ENCODE results near the gene IQGAP3. TPM values are rescaled to one million over a fixed set of nuclear protein-coding genes. Genes with fewer than 3 reads are reported as not detected.

Gene IQGAP3
- polyA plus RNA-seq, 3 donors, result 0.03 to 0.24 TPM; not detected in 1

GRCh38 chr1:156546267-156546666 lies 26.1 kb downstream of the IQGAP3 start:
- H3K4me3 ChIP-seq (replicated peaks in 1 of 3; ENCODE audit: low read depth in 2 of 3, low read length in 3 of 3), result no peak overlapping the region
- TF ChIP-seq CTCF (IDR thresholded peaks at IDR 0.05), result no peak
- H3K4me1 Mint-ChIP-seq, result peaks cover 13% of the 10 kb centered on the region
- H4K20me1 ChIP-seq (ENCODE audit: insufficient read depth, low read length), result no peaks in the 10 kb centered on the region
- peaks cover 0 to 4% (median 0%) of the 10 kb centered on the region in 3 donors for H3K27me3 Mint-ChIP-seq (ENCODE audit: low read depth in 3 of 3)
- H3K36me3 ChIP-seq (replicated peaks in 1 of 2; ENCODE audit: control insufficient read depth in 1 of 2, insufficient read depth in 2 of 2, low read length in 2 of 2), result peaks cover 17 to 73% of the 10 kb centered on the region in 2 donors
- no peaks in the 10 kb centered on the region for H3K79me2 ChIP-seq (ENCODE audit: insufficient read depth, low read length)
- H3K9me3 Mint-ChIP-seq, result no peaks in the 10 kb centered on the region
- 100% methylated on average over 1 of the region's 3 CpGs for WGBS (ENCODE audit: insufficient coverage)
- no peak for DNase-seq
- no peak overlapping the region for H3K27ac Mint-ChIP-seq
- peak overlapping the region in 1 of 2 donors; percentile 12 for H3K27ac ChIP-seq (ENCODE audit: low read depth in 1 of 2, low read length in 2 of 2)
- H3K4me1 ChIP-seq (ENCODE audit: control insufficient read depth in 1 of 2, insufficient read depth in 2 of 2, low read length in 2 of 2), result peaks cover 3 to 4% of the 10 kb centered on the region in 2 donors
- no peak overlapping the region for H3K4me2 ChIP-seq (replicated peaks; ENCODE audit: extremely low read depth, low read length, poor library complexity, severe bottlenecking)
- intact Hi-C loops (cut with micrococcal nuclease), result no loop called here
- no peak overlapping the region for H3K4me3 Mint-ChIP-seq
- no peaks in the 10 kb centered on the region for H3K9me3 ChIP-seq (replicated peaks in 1 of 2; ENCODE audit: control insufficient read depth in 1 of 2, insufficient read depth in 1 of 2, low read length in 2 of 2)
- no peak overlapping the region for H2AFZ ChIP-seq (ENCODE audit: insufficient read depth, low read depth, low read length, poor library complexity, severe bottlenecking)
- peaks cover 56 to 72% of the 10 kb centered on the region in 2 donors for H3K36me3 Mint-ChIP-seq
- H3K9ac ChIP-seq (ENCODE audit: insufficient read depth, low read length, poor library complexity, severe bottlenecking), result no peak overlapping the region
- H3K27me3 ChIP-seq (ENCODE audit: control insufficient read depth in 2 of 2, insufficient read depth in 2 of 2, low read length in 2 of 2), result no peaks in the 10 kb centered on the region

- H3K36me3 Mint-ChIP-seq, result peaks cover 65 to 77% of the 10 kb centered on the region in 2 donors
- Histone ChIP-seq H3K27ac (ENCODE audit: low read depth in 1 of 2, low read length in 2 of 2) (no peak overlapping the region), H3K36me3 (replicated peaks in 1 of 2; ENCODE audit: control insufficient read depth in 1 of 2, insufficient read depth in 2 of 2, low read length in 2 of 2) (peaks cover 26 to 81% of the 10 kb centered on the region in 2 donors), H3K27me3 (ENCODE audit: control insufficient read depth in 2 of 2, insufficient read depth in 2 of 2, low read length in 2 of 2) (no peaks in the 10 kb centered on the region), H2AFZ (ENCODE audit: insufficient read depth, low read depth, low read length, poor library complexity, severe bottlenecking) (no peak overlapping the region), H3K9ac (ENCODE audit: insufficient read depth, low read length, poor library complexity, severe bottlenecking) (no peak overlapping the region), H3K4me3 (replicated peaks in 1 of 3; ENCODE audit: low read depth in 2 of 3, low read length in 3 of 3) (no peak overlapping the region), H3K4me1 (ENCODE audit: control insufficient read depth in 1 of 2, insufficient read depth in 2 of 2, low read length in 2 of 2) (no peaks in the 10 kb centered on the region), H3K4me2 (replicated peaks; ENCODE audit: extremely low read depth, low read length, poor library complexity, severe bottlenecking) (no peak overlapping the region), H3K79me2 (ENCODE audit: insufficient read depth, low read length) (no peaks in the 10 kb centered on the region), H3K9me3 (replicated peaks in 1 of 2; ENCODE audit: control insufficient read depth in 1 of 2, insufficient read depth in 1 of 2, low read length in 2 of 2) (no peaks in the 10 kb centered on the region), H4K20me1 (ENCODE audit: insufficient read depth, low read length) (no peaks in the 10 kb centered on the region)
- intact Hi-C loops (cut with micrococcal nuclease), result loop anchor here in 1 of 2 donors (5.0 kb wide), 1 partner anchor 38 kb away; no protein-coding TSS in a partner anchor
- H3K4me1 Mint-ChIP-seq, result peaks cover 17% of the 10 kb centered on the region
- WGBS (ENCODE audit: insufficient coverage), result 100% methylated on average over 2 of the region's 3 CpGs
- H3K27ac Mint-ChIP-seq, result peak overlapping the region in 1 of 7 donors; percentile 27
- H3K27me3 Mint-ChIP-seq (ENCODE audit: low read depth in 3 of 3), result peaks cover 0 to 4% (median 0%) of the 10 kb centered on the region in 3 donors
- no peak overlapping the region for H3K4me3 Mint-ChIP-seq
- no peak for DNase-seq
- no peak for TF ChIP-seq CTCF (IDR thresholded peaks at IDR 0.05)
- H3K9me3 Mint-ChIP-seq, result no peaks in the 10 kb centered on the region
Measured at GRCh38 chr1:156544592-156545102, 27.7 kb downstream of the IQGAP3 start.
